GM12801 (cell line): ENCODE measurements around the gene GNL3.

Experiments
- CTCF ChIP-seq: IDR thresholded peaks from one replicate; pipeline ENCODE4 v1.5.1; 2011; ENCODE audit warnings: control low read depth; ENCODE audit not compliant: insufficient read length; ENCODE audit errors: extremely low read depth

GNL3 gene

GRCh38 chr3:52704611-52705437 lies 19.0 kb downstream of the GNL3 start:
- TF ChIP-seq CTCF: no peak

DNA sequence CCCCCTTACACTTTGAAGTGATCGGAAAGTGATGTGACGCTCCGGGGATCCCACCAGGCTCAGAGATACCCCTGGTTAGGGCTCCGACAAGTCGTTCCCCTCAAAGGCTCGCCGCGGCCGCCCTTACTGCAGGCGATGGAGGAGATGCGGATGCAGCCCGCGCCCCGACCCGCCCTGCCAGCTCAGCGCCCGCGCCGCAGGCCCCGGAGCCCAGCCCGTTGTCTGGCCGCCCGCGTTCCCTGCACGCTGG lies 19.5 kb downstream of the GNL3 start:
- TF ChIP-seq CTCF: no peak

GRCh38 chr3:52705688-52706686 lies 20.2 kb downstream of the GNL3 start, which contains the start of the genes GLT8D1 and SPCS1:
TSS of gene GLT8D1 (minus strand) at chr3:52705791. CDS start at chr3:52700460, 5,331 bp downstream.
TSS of gene SPCS1 (plus strand) at chr3:52706106. CDS start at chr3:52706247, 141 bp downstream.
- TF ChIP-seq CTCF: no peak

- TF ChIP-seq CTCF: no peak
These were observed 21.8 kb downstream of the GNL3 start for GRCh38 chr3:52707585-52707984.

DNA sequence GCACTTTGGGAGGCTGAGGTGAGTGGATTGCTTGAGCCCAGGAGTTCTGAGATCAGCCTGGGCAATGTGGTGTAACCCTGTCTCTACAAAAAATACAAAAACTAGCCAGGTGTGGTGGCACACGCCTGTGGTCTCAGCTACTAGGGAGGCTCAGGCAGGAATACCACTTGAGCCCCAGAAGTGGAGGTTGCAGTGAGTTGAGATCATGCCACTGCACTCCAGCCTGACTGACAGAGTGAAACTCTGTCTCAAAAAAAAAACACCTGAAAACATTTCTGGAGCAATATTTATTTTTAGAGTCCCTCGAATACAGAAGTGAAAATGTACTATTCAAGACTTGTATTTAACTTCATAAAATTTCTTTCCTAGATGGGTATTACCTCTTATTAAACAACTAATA lies 24.7 kb downstream of the GNL3 start:
- no peak for TF ChIP-seq CTCF

- TF ChIP-seq CTCF: no peak
These were observed 26.7 kb downstream of the GNL3 start for GRCh38 chr3:52712291-52713212.
